CD4-positive, alpha-beta T cell treated with Interleukin-1 beta for 1 hour (primary cell): Measurements from ENCODE around the gene IGF2BP1.
"Not testable (repeated sequence)": the region's sequence is repeated elsewhere in the genome, so short reads cannot be mapped to it uniquely, and the experiment has no call there.

Source experiments
- DNase-seq, 2 donors: peaks; one replicate each; pipeline ENCODE4 v3.0.0-alpha.2; 2020 to 2022

Gene IGF2BP1

GRCh38 chr17:49055181-49055927, 58.2 kb downstream of the IGF2BP1 start:
- no peak for DNase-seq

GRCh38 chr17:49061524-49061943, 64.3 kb downstream of the IGF2BP1 start:
- no peak for DNase-seq

- DNase-seq, result no peak
Measured at GRCh38 chr17:49063652-49064051, 66.5 kb downstream of the IGF2BP1 start.

- no peak for DNase-seq
Measured at GRCh38 chr17:49067163-49067562, 70.0 kb downstream of the IGF2BP1 start.

- no peak for DNase-seq
Measured at GRCh38 chr17:49069585-49070273, 72.5 kb downstream of the IGF2BP1 start.

- no peak for DNase-seq
Measured at GRCh38 chr17:49071106-49071505, 73.9 kb downstream of the IGF2BP1 start.

- no peak for DNase-seq
Measured at GRCh38 chr17:49074851-49075540, 77.8 kb downstream of the IGF2BP1 start.

GRCh38 chr17:49076573-49077384, 79.6 kb downstream of the IGF2BP1 start:
- DNase-seq, result no peak

GRCh38 chr17:49078248-49078647, 81.1 kb downstream of the IGF2BP1 start:
- no peak for DNase-seq

- DNase-seq, result no peak
Measured at GRCh38 chr17:49079840-49080663, 82.9 kb downstream of the IGF2BP1 start.

- no peak for DNase-seq
Measured at GRCh38 chr17:49082231-49082630, 85.0 kb downstream of the IGF2BP1 start.

- not testable (repeated sequence) for DNase-seq
Measured at GRCh38 chr17:49085046-49085445, 87.9 kb downstream of the IGF2BP1 start.

- no peak for DNase-seq
Measured at GRCh38 chr17:49085565-49086315, 88.6 kb downstream of the IGF2BP1 start.

- DNase-seq, result no peak
Measured at GRCh38 chr17:49086316-49086605, 89.1 kb downstream of the IGF2BP1 start.

GRCh38 chr17:49086649-49087048, 89.5 kb downstream of the IGF2BP1 start:
- no peak for DNase-seq

GRCh38 chr17:49089094-49089493, 91.9 kb downstream of the IGF2BP1 start:
- no peak for DNase-seq

- DNase-seq, result no peak
Measured at GRCh38 chr17:49090878-49091594, 93.9 kb downstream of the IGF2BP1 start.

GRCh38 chr17:49093131-49093530, 95.9 kb downstream of the IGF2BP1 start:
- no peak for DNase-seq

- DNase-seq, result no peak
Measured at GRCh38 chr17:49100601-49101000, 103.4 kb downstream of the IGF2BP1 start.

GRCh38 chr17:49101054-49101534, 103.9 kb downstream of the IGF2BP1 start:
- no peak for DNase-seq

- not testable (repeated sequence) for DNase-seq
Measured at GRCh38 chr17:49103360-49103759, 106.2 kb downstream of the IGF2BP1 start.
